ENCODE data around the gene BEND5.

The BEND5 gene

DNA sequence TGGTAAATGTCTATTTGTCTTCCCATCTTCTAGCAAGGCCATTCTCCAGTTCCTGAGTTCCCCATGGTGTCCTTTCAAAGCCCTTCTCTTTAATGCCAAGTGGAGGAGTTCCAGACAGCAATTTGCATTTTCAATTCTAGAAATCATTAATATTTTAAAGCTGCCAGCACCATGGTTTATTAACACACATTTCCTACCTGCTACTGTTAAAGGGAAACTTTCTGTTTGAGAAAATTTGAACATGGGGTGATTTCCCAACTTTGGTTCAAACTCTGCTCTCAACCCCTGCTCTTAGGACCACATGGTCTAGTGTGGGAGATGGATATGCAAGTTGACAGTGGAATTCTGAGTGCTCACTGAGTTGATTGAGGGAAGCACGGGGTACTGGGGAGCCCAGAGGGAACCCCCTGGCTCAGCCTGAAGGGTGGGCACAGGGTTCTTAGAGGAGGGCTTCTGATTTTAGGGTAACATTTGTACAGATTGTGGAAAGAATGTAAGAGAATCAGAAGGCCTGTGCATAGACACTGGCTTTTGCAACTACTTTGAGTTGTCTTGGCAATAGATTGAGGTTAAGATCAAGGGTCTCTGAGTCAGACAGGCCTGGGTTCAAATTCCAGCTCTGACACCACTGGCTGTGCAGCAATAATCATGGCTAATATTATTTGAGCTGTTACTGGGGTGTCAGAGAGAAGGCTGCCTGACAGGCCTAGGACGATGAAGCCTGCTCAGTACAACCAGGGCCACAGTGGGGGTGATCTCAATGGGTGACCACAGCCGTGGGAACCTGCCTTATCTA is 97.8 kb downstream of the BEND5 start:
- DNase-seq, result no peak

Measured in T1000 (cell line).